ENCODE results near the gene PROX2.

GRCh38 chr14:74832849-74833248 is 43.1 kb downstream of the PROX2 start:
- TF ChIP-seq, protein P1, sequence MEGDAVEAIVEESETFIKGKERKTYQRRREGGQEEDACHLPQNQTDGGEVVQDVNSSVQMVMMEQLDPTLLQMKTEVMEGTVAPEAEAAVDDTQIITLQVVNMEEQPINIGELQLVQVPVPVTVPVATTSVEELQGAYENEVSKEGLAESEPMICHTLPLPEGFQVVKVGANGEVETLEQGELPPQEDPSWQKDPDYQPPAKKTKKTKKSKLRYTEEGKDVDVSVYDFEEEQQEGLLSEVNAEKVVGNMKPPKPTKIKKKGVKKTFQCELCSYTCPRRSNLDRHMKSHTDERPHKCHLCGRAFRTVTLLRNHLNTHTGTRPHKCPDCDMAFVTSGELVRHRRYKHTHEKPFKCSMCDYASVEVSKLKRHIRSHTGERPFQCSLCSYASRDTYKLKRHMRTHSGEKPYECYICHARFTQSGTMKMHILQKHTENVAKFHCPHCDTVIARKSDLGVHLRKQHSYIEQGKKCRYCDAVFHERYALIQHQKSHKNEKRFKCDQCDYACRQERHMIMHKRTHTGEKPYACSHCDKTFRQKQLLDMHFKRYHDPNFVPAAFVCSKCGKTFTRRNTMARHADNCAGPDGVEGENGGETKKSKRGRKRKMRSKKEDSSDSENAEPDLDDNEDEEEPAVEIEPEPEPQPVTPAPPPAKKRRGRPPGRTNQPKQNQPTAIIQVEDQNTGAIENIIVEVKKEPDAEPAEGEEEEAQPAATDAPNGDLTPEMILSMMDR (conservative IDR thresholded peaks at IDR 0.05; ENCODE audit: low read depth, low read length): no peak
- TF ChIP-seq EZH2 (IDR thresholded peaks at IDR 0.05; ENCODE audit: low read length, unreplicated experiment) (no peak), EZH2phosphoT487 (IDR thresholded peaks at IDR 0.05; ENCODE audit: borderline replicate concordance, low read length) (no peak)
